ENCODE results near the gene SIAH1.
"Not testable (repeated sequence)": the region's sequence is repeated elsewhere in the genome, so short reads cannot be mapped to it uniquely, and the experiment has no call there.

The SIAH1 gene

GRCh38 chr16:48385253-48386150, at the start of gene SIAH1:
Gene SIAH1 (minus strand): TSS chr16:48385413. CDS start chr16:48362428, 22,985 bp downstream.
- DNase-seq = peak; percentile 35

- DNase-seq = no peak
Measured at GRCh38 chr16:48434653-48435317, 49.6 kb upstream of the SIAH1 start.

GRCh38 chr16:48433850-48434530, 48.8 kb upstream of the SIAH1 start:
- no peak for DNase-seq

- no peak for DNase-seq
Measured at GRCh38 chr16:48433116-48433849, 48.1 kb upstream of the SIAH1 start.

GRCh38 chr16:48432136-48432535, 46.9 kb upstream of the SIAH1 start:
- peak; percentile 36 for DNase-seq

GRCh38 chr16:48430890-48431289, 45.7 kb upstream of the SIAH1 start:
- no peak for DNase-seq

GRCh38 chr16:48426244-48427141, 41.3 kb upstream of the SIAH1 start:
- DNase-seq = no peak

GRCh38 chr16:48422537-48422936, 37.3 kb upstream of the SIAH1 start:
- DNase-seq = no peak

- no peak for DNase-seq
Measured at GRCh38 chr16:48421741-48422140, 36.5 kb upstream of the SIAH1 start.

GRCh38 chr16:48420437-48420836, 35.2 kb upstream of the SIAH1 start:
- no peak for DNase-seq

GRCh38 chr16:48416617-48417016, 31.4 kb upstream of the SIAH1 start:
- not testable (repeated sequence) for DNase-seq

- DNase-seq = no peak
Measured at GRCh38 chr16:48413272-48413671, 28.1 kb upstream of the SIAH1 start.

- no peak for DNase-seq
Measured at GRCh38 chr16:48409839-48410632, 24.8 kb upstream of the SIAH1 start.

- no peak for DNase-seq
Measured at GRCh38 chr16:48408688-48409087, 23.5 kb upstream of the SIAH1 start.

GRCh38 chr16:48405907-48406306, 20.7 kb upstream of the SIAH1 start:
- no peak for DNase-seq

- no peak for DNase-seq
Measured at GRCh38 chr16:48405153-48405552, 19.9 kb upstream of the SIAH1 start.

- DNase-seq = not testable (repeated sequence)
Measured at GRCh38 chr16:48402547-48402946, 17.3 kb upstream of the SIAH1 start.

- DNase-seq = no peak
Measured at GRCh38 chr16:48395375-48395774, 10.2 kb upstream of the SIAH1 start.

GRCh38 chr16:48394355-48394703, 9.1 kb upstream of the SIAH1 start:
- no peak for DNase-seq

GRCh38 chr16:48393485-48394354, 8.5 kb upstream of the SIAH1 start:
- DNase-seq = no peak
